Heart right ventricle (tissue), 16 donors: ENCODE data around the gene ISM2. TPM values are rescaled to one million over a fixed set of nuclear protein-coding genes. Genes with fewer than 3 reads are reported as not detected.

Experiments used
- ATAC-seq, 8 donors: fragments of 200-7000 bp; cut with Tn5 transposase; one replicate each; pipeline ENCODE4 v1.9.1; 2020; ENCODE audit warnings: mild to moderate bottlenecking in 8 of 8, moderate library complexity in 8 of 8, moderate number of reproducible peaks in 1 of 8
- DNase-seq, 2 donors: peaks; one replicate each; pipeline ENCODE4 v3.0.0-alpha.2; 2020
- H3K27ac ChIP-seq, 10 donors: fragments of 200-600 bp; sonication (generic) in 2 of 10; one replicate each; pipeline versions ENCODE4 v1.5.0 to v1.8.0; 2020 to 2022; ENCODE audit warnings: mild to moderate bottlenecking in 3 of 10
- H3K27me3 ChIP-seq, 7 donors: fragments of 200-600 bp; one replicate each; pipeline ENCODE4 v1.8.0; 2021 to 2022; ENCODE audit warnings: mild to moderate bottlenecking in 2 of 7
- H3K36me3 ChIP-seq, 9 donors: fragments of 200-600 bp; sonication (generic) in 1 of 9; one replicate each; pipeline versions ENCODE4 v1.5.0 to v1.8.0; 2020 to 2022; ENCODE audit warnings: mild to moderate bottlenecking in 2 of 9
- H3K4me1 ChIP-seq, 9 donors: fragments of 200-600 bp; sonication (generic) in 1 of 9; one replicate each; pipeline versions ENCODE4 v1.5.0 to v1.8.0; 2020 to 2022; ENCODE audit warnings: mild to moderate bottlenecking in 4 of 9
- H3K4me3 ChIP-seq, 10 donors: fragments of 200-600 bp; sonication (generic) in 2 of 10; one replicate each; pipeline versions ENCODE4 v1.5.0 to v1.8.0; 2020 to 2022; ENCODE audit warnings: mild to moderate bottlenecking in 7 of 10, moderate library complexity in 2 of 10
- H3K9me3 ChIP-seq, 11 donors: fragments of 200-600 bp in 10 of 11; sonication (generic) in 2 of 11; one replicate each; pipeline versions ENCODE4 v1.5.0 to v1.8.0; 2013 to 2022; ENCODE audit warnings: mild to moderate bottlenecking in 2 of 11, control low read depth in 1 of 11, moderate library complexity in 1 of 11
- WGBS, 2 donors: extraction: QIAGEN DNeasy Blood & Tissue Kit; methylation state at CpG; one replicate each; pipeline ENCODE4 v1.1.7; 2013; ENCODE audit warnings: inconsistent platforms in 1 of 2; 5-methylcytosine and 5-hydroxymethylcytosine counted together
- intact Hi-C, 10 donors: fragments of 100-400 bp; cut with DNase I; formaldehyde crosslinking; loops; one replicate each; pipeline versions ENCODE4 v1.11.1 to v1.14.2; 2022
- polyA plus RNA-seq, 2 donors: library from polyadenylated mRNA; stranded (reverse); fragments of 200-250 nt; gene quantifications; one replicate each; pipeline ENCODE4 v1.2.3, GENCODE V29; 2013
- total RNA-seq, 10 donors: library from RNA; stranded (reverse); fragmentation: NEBNext Ultra II Directional in 3 of 10; extraction: Animal tissue kit (Norgen Biotek cat#: 25700) in 3 of 10; gene quantifications; one replicate each; pipeline versions ENCODE4 v1.2.1 to v1.2.4, GENCODE V29; 2021 to 2023
- TF ChIP-seq, protein P1 (sequence below), 9 donors: fragments of 200-600 bp; sonication (generic) in 2 of 9; IDR thresholded peaks; one replicate each; pipeline versions ENCODE4 v1.5.0 to v1.8.0; 2021 to 2022; ENCODE audit warnings: antibody characterized with exemption in 9 of 9, mild to moderate bottlenecking in 5 of 9, moderate library complexity in 1 of 9
- donor health status: Arrhythmogenic right ventricular cardiomyopathy.
- donor health status: ischemic (EF 13 %, LVEDD 7.1; RV severe dilation, severe dysfunction).
- donor health status: healthy with polysubstance abuse.
- donor health status: DM: no; HTN: yes; CAD: no.
- donor health status: DM: no; HTN: no; CAD: no.
- donor health status: ischemic (EF 25% LVEDD 6.9; RV normal size, moderate dysfunction).
- donor health status: ischemic (EF 25% LVEDD 5.7; RV mildly dilated, moderate dysfunction).
- donor health status: healthy.
- donor health status: DM: yes; HTN: yes; CAD: no.
- donor health status: Ischemic cardiomyopathy.
- donor health status: ischemic (EF 35%, LVEDD 5.7; RV mildly dilated, moderate dysfunction).
- donor health status: nonischemic (EF 11% LVEDD 7.7; RV severe dilation, severe dysfunction).
- donor health status: DM: yes; HTN: yes; CAD: no.
- donor health status: PGD.
- donor health status: ischemic (EF 29% LVEDD 5.4; RV normal size, mild dysfunction).
- donor health status: nonischemic (EF 23%, LVEDD 6.1; RV moderate dilation, normal function).

Gene ISM2
- total and polyA plus RNA-seq, 12 donors: not detected

DNA sequence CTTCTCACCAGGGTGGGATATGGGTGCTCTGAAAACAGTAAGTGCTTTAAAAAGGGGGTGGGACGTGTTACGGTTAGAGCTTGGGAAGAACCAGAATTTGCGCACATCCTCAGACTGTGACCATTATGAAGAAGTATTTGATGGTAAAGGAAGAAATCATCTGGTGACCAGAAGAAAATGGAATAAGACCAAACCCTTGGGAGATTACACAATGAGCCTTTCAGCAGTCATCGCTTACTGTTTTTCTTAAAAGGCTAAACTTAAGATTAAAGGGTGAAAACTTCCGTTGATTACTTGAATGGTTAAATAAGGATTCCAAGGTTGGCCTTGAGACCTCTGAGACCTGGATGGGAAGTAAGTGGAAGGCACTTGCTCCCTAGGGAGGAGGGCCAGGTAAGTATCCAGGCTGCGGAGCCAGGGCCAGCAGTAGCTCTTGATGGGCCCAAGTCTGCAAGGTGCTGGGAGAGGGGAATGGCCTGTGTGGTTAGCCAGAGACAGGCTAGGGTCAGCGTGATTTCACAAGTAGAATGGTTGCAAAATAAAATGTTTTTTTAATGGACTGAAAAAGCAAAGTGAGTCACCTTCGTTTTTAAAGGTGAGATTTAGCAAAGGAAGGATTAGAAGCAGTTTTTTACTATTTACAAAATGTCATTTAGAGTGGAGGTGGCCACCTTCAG lies 13.0 kb upstream of the ISM2 start:
- Histone ChIP-seq H3K4me3 (no peak overlapping the region), H3K27me3 (no peaks in the 10 kb centered on the region), H3K36me3 (peaks cover 0 to 97% (median 22%) of the 10 kb centered on the region in 9 donors), H3K27ac (no peak overlapping the region), H3K4me1 (no peaks in the 10 kb centered on the region), H3K9me3 (no peaks in the 10 kb centered on the region)
- WGBS, 2 donors: 92 to 94% methylated on average over 8 of the region's 8 CpGs
- DNase-seq (no peak), ATAC-seq (no peak)
- intact Hi-C loops: no loop called here
- TF ChIP-seq, protein P1, sequence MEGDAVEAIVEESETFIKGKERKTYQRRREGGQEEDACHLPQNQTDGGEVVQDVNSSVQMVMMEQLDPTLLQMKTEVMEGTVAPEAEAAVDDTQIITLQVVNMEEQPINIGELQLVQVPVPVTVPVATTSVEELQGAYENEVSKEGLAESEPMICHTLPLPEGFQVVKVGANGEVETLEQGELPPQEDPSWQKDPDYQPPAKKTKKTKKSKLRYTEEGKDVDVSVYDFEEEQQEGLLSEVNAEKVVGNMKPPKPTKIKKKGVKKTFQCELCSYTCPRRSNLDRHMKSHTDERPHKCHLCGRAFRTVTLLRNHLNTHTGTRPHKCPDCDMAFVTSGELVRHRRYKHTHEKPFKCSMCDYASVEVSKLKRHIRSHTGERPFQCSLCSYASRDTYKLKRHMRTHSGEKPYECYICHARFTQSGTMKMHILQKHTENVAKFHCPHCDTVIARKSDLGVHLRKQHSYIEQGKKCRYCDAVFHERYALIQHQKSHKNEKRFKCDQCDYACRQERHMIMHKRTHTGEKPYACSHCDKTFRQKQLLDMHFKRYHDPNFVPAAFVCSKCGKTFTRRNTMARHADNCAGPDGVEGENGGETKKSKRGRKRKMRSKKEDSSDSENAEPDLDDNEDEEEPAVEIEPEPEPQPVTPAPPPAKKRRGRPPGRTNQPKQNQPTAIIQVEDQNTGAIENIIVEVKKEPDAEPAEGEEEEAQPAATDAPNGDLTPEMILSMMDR (IDR thresholded peaks at IDR 0.05): no peak

DNA sequence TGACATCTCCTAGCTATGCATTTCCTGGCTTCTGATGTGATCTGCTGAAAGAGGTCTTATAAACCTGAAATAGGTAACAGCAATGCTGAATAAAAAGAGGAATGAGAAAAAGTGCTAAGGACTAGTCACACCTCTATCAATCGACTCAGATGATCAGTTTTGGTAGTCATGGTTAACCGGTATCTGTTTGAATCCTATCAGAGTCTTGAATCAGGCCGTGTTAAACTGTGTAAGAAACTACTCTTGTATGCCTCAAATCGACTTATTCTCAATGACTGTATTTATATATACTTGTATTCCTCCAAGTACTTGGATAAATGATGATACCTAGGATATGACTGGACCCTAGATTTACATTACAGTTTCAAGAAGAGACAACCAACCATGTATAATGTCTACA lies 10.8 kb upstream of the ISM2 start:
- H3K27me3 ChIP-seq: no peaks in the 10 kb centered on the region
- peaks cover 0 to 81% (median 22%) of the 10 kb centered on the region in 9 donors for H3K36me3 ChIP-seq
- TF ChIP-seq, protein P1 (IDR thresholded peaks at IDR 0.05): no peak
- intact Hi-C loops: no loop called here
- no peak overlapping the region for H3K4me3 ChIP-seq
- peaks cover 0 to under 1% (median 0%) of the 10 kb centered on the region in 11 donors for H3K9me3 ChIP-seq
- ATAC-seq (no peak), DNase-seq (no peak)
- no peak overlapping the region for H3K27ac ChIP-seq
- no peaks in the 10 kb centered on the region for H3K4me1 ChIP-seq
- WGBS, 2 donors: 94% methylated on average over 4 of the region's 4 CpGs

DNA sequence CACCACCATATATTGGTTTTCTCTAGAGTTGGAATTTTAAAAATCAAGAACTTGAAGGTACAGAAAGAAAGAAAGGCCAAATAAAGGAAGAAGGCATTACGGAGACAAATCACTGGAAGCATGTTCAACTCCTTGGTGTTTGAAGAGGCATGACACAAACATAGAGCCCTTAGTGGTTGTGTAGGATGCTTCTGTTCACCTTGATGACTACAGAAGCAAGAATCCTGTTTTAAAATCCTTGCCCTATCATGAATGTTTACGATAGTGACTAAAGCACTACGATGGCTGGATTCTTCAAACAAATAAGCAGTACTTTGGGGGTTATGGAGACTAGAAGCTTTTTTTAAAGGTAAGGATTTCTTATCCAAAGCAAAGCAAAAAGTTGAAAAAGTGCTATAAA lies 10.3 kb upstream of the ISM2 start:
- no peak overlapping the region for H3K4me3 ChIP-seq
- TF ChIP-seq, protein P1 (IDR thresholded peaks at IDR 0.05): no peak
- intact Hi-C loops: no loop called here
- peaks cover 0 to 77% (median 22%) of the 10 kb centered on the region in 9 donors for H3K36me3 ChIP-seq
- no peak for DNase-seq
- no peaks in the 10 kb centered on the region for H3K4me1 ChIP-seq
- ATAC-seq: no peak
- WGBS, 2 donors: 97% methylated on average over 3 of the region's 3 CpGs
- peaks cover 0 to 6% (median 0%) of the 10 kb centered on the region in 11 donors for H3K9me3 ChIP-seq
- no peak overlapping the region for H3K27ac ChIP-seq
- H3K27me3 ChIP-seq: no peaks in the 10 kb centered on the region

DNA sequence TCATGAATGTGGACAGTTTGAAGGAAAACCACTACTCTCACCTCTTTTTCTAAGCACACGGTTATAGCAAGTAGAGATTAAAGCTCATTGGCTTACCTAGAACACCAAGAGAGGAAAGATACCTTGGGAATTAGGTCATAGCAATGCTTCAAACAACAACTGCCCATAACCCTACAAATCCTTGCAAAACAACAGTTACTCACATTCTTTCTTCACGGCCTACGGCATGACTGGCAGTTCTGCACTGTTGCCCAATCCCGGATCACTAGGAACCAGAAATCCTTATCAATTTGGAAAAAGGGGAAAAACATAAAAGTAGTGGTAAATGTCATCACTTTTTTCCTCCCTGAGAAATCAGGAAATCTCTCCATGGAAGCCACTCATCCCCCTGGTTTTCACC lies 9.6 kb upstream of the ISM2 start:
- Histone ChIP-seq H3K4me3 (no peak overlapping the region), H3K27ac (no peak overlapping the region), H3K36me3 (peaks cover 0 to 70% (median 22%) of the 10 kb centered on the region in 9 donors), H3K27me3 (no peaks in the 10 kb centered on the region), H3K4me1 (no peaks in the 10 kb centered on the region), H3K9me3 (peaks cover 0 to 12% (median 4%) of the 10 kb centered on the region in 11 donors)
- ATAC-seq (no peak), DNase-seq (no peak)
- 87% methylated on average over 4 of the region's 4 CpGs for WGBS, 2 donors
- intact Hi-C loops: no loop called here
- TF ChIP-seq, protein P1 (IDR thresholded peaks at IDR 0.05): no peak
